H9 (cell line): Measurements from ENCODE around the gene AMELX. TPM values are rescaled to one million over a fixed set of nuclear protein-coding genes. Genes with fewer than 3 reads are reported as not detected.

Experiments
- DNase-seq: peaks from one replicate; pipeline ENCODE4 v3.0.0-alpha.2; 2017
- H2AFZ ChIP-seq: one replicate; pipeline ENCODE4 v1.6.1; 2013; ENCODE audit warnings: mild to moderate bottlenecking, low read length, control low read depth, moderate library complexity
- H2AK5ac ChIP-seq: 2 replicates; pipeline ENCODE4 v1.6.1; 2013; ENCODE audit warnings: low read length, control low read depth, mixed read lengths; ENCODE audit not compliant: insufficient read length
- H2BK120ac ChIP-seq: one replicate; pipeline ENCODE4 v1.6.1; 2013; ENCODE audit warnings: low read depth, mild to moderate bottlenecking, low read length, control low read depth, inconsistent platforms; ENCODE audit not compliant: poor library complexity, severe bottlenecking
- H2BK12ac ChIP-seq: 2 replicates; pipeline ENCODE4 v1.6.1; 2013; ENCODE audit warnings: low read length, control low read depth, mixed read lengths, low read depth; ENCODE audit not compliant: insufficient read length
- H2BK15ac ChIP-seq: 2 replicates; pipeline ENCODE4 v1.6.1; 2013; ENCODE audit warnings: low read depth, low read length, control low read depth
- H2BK20ac ChIP-seq: one replicate; pipeline ENCODE4 v1.6.1; 2013; ENCODE audit warnings: low read depth, mild to moderate bottlenecking, low read length, control low read depth, inconsistent platforms; ENCODE audit not compliant: poor library complexity, severe bottlenecking
- H2BK5ac ChIP-seq: 2 replicates; pipeline ENCODE4 v1.6.1; 2013; ENCODE audit warnings: low read length, control low read depth, mixed read lengths; ENCODE audit not compliant: insufficient read length
- H3K14ac ChIP-seq: 2 replicates; pipeline ENCODE4 v1.6.1; 2013; ENCODE audit warnings: low read length, control low read depth; ENCODE audit not compliant: insufficient read depth
- H3K18ac ChIP-seq: 2 replicates; pipeline ENCODE4 v1.6.1; 2013; ENCODE audit warnings: low read depth, mild to moderate bottlenecking, mixed read lengths, low read length, control low read depth; ENCODE audit not compliant: insufficient read length
- H3K23ac ChIP-seq: 2 replicates; pipeline ENCODE4 v1.6.1; 2013; ENCODE audit warnings: low read length, control low read depth, mixed read lengths, low read depth; ENCODE audit not compliant: insufficient read length
- H3K23me2 ChIP-seq: 2 replicates; pipeline ENCODE4 v1.6.1; 2013; ENCODE audit warnings: low read depth, mild to moderate bottlenecking, mixed read lengths, low read length, control low read depth; ENCODE audit not compliant: insufficient read length, poor library complexity, severe bottlenecking
- H3K27ac ChIP-seq: 2 replicates; pipeline ENCODE4 v1.5.1; 2013; ENCODE audit warnings: low read length, control low read depth, mixed read lengths, low read depth; ENCODE audit not compliant: insufficient read length
- H3K27me3 ChIP-seq: 2 replicates; pipeline ENCODE4 v1.6.1; 2013; ENCODE audit warnings: low read length, control low read depth, inconsistent platforms; ENCODE audit not compliant: insufficient read depth
- H3K4ac ChIP-seq: 2 replicates; pipeline ENCODE4 v1.6.1; 2013; ENCODE audit warnings: low read depth, mild to moderate bottlenecking, control low read depth, inconsistent platforms, low read length, moderate library complexity
- H3K4me1 ChIP-seq: 2 replicates; pipeline ENCODE4 v1.6.1; 2013; ENCODE audit warnings: low read length, control low read depth, inconsistent platforms; ENCODE audit not compliant: insufficient read depth
- H3K4me2 ChIP-seq: 2 replicates; pipeline ENCODE4 v1.6.1; 2013; ENCODE audit warnings: low read length, control low read depth, mixed read lengths; ENCODE audit not compliant: insufficient read length, insufficient read depth
- H3K56ac ChIP-seq: 2 replicates; pipeline ENCODE4 v1.6.1; 2013; ENCODE audit warnings: low read depth, mild to moderate bottlenecking, mixed read lengths, low read length, control low read depth; ENCODE audit not compliant: insufficient read length
- H3K79me1 ChIP-seq: 2 replicates; pipeline ENCODE4 v1.6.1; 2013; ENCODE audit warnings: low read depth, mild to moderate bottlenecking, moderate library complexity, low read length, control low read depth, inconsistent platforms; ENCODE audit not compliant: insufficient read depth, poor library complexity, severe bottlenecking
- H3K79me2 ChIP-seq: 2 replicates; pipeline ENCODE4 v1.6.1; 2013; ENCODE audit warnings: low read length, control low read depth, inconsistent platforms; ENCODE audit not compliant: insufficient read depth
- H3K9ac ChIP-seq: 2 replicates; pipeline ENCODE4 v1.6.1; 2013; ENCODE audit warnings: low read length, control low read depth, mixed read lengths; ENCODE audit not compliant: insufficient read length; ENCODE audit errors: extremely low read depth
- H3K9me3 ChIP-seq: one replicate; pipeline ENCODE4 v1.6.1; 2013; ENCODE audit warnings: low read depth, low read length, inconsistent platforms; ENCODE audit not compliant: control insufficient read depth
- H3T11ph ChIP-seq: one replicate; pipeline ENCODE4 v1.6.1; 2013; ENCODE audit warnings: mild to moderate bottlenecking, low read length, control low read depth, inconsistent platforms
- H4K20me1 ChIP-seq: one replicate; pipeline ENCODE4 v1.6.1; 2013; ENCODE audit not compliant: control insufficient read depth, insufficient read length, insufficient read depth
- H4K5ac ChIP-seq: 2 replicates; pipeline ENCODE4 v1.6.1; 2013; ENCODE audit warnings: low read depth, mild to moderate bottlenecking, mixed read lengths, low read length, control low read depth; ENCODE audit not compliant: insufficient read length
- H4K8ac ChIP-seq: replicated peaks from 2 replicates; pipeline ENCODE4 v1.6.1; 2013; ENCODE audit warnings: low read length, control low read depth, mixed read lengths, low read depth; ENCODE audit not compliant: insufficient read length
- H4K91ac ChIP-seq: 2 replicates; pipeline ENCODE4 v1.6.1; 2013; ENCODE audit warnings: low read depth, mild to moderate bottlenecking, moderate library complexity, mixed read lengths, low read length, control low read depth; ENCODE audit not compliant: insufficient read length
- H3K27ac Mint-ChIP-seq, 3 experiments: 2 replicates in 2 of 3; 3 replicates in 1 of 3; pipeline ENCODE4 v1.8.0; 2020 to 2021; ENCODE audit warnings: mixed read lengths in 3 of 3, mild to moderate bottlenecking in 1 of 3, moderate library complexity in 1 of 3
- H3K27me3 Mint-ChIP-seq: 2 replicates; pipeline ENCODE4 v1.8.0; 2021; ENCODE audit warnings: low read depth, mild to moderate bottlenecking, moderate library complexity, mixed read lengths
- H3K36me3 Mint-ChIP-seq, 3 experiments: 2 replicates in 2 of 3; 3 replicates in 1 of 3; pipeline ENCODE4 v1.8.0; 2020 to 2021; ENCODE audit warnings: low read depth in 3 of 3, mixed read lengths in 3 of 3; ENCODE audit not compliant: insufficient read depth in 1 of 3
- H3K4me1 Mint-ChIP-seq, 2 experiments: 2 replicates each; pipeline ENCODE4 v1.8.0; 2020; ENCODE audit warnings: mixed read lengths in 2 of 2
- H3K4me3 Mint-ChIP-seq, 2 experiments: 2 replicates in 1 of 2; 3 replicates in 1 of 2; pipeline ENCODE4 v1.8.0; 2020 to 2021; ENCODE audit warnings: mild to moderate bottlenecking in 2 of 2, mixed read lengths in 2 of 2, moderate library complexity in 1 of 2
- H3K9me3 Mint-ChIP-seq, 2 experiments: 2 replicates in 1 of 2; 3 replicates in 1 of 2; pipeline ENCODE4 v1.8.0; 2020; ENCODE audit warnings: mild to moderate bottlenecking in 2 of 2, mixed read lengths in 2 of 2, moderate library complexity in 1 of 2
- CTCF ChIP-seq: fragments of 200-600 bp; sonication (generic); conservative IDR thresholded peaks from 3 replicates; pipeline ENCODE4 v1.8.0; 2021; ENCODE audit warnings: antibody characterized with exemption, mild to moderate bottlenecking
- WGBS: extraction: QIAGEN DNeasy Blood & Tissue Kit; methylation state at CpG from one replicate; pipeline ENCODE4 v1.1.7; 2013; ENCODE audit warnings: missing lambda C conversion rate, low lambda C conversion rate, mixed read lengths; ENCODE audit not compliant: insufficient read length; ENCODE audit errors: extremely low coverage; 5-methylcytosine and 5-hydroxymethylcytosine counted together
- long read RNA-seq: library from polyadenylated mRNA; unstranded; transcript quantifications from one replicate; pipeline ENCODE4 v2.0.0, GENCODE V29; 2020
- total RNA-seq: library from RNA; stranded (reverse); gene quantifications from 2 replicates; pipeline ENCODE4 v1.2.1, GENCODE V29; 2021

Gene AMELX
- not detected in 2 replicates for total RNA-seq
- long read RNA-seq = 0 reads

GRCh38 chrX:11293113-11293512 lies at the start of gene AMELX:
TSS of gene AMELX (plus strand) at chrX:11293413. CDS start at chrX:11294789, 1,376 bp downstream.
- Histone ChIP-seq H3K79me2 (no peaks in the 10 kb centered on the region), H3K27ac (no peak within 1 kb of the TSS), H3K23me2 (no peaks in the 10 kb centered on the region), H2BK5ac (no peak within 1 kb of the TSS), H3K9me3 (no peaks in the 10 kb centered on the region), H4K91ac (no peak within 1 kb of the TSS), H2AK5ac (no peak within 1 kb of the TSS), H3T11ph (no peak within 1 kb of the TSS), H3K79me1 (no peaks in the 10 kb centered on the region), H3K4ac (no peak within 1 kb of the TSS), H3K56ac (no peak within 1 kb of the TSS), H2BK15ac (no peak within 1 kb of the TSS), H3K18ac (no peak within 1 kb of the TSS), H3K9ac (no peak within 1 kb of the TSS), H4K5ac (no peak within 1 kb of the TSS), H3K4me1 (no peaks in the 10 kb centered on the region), H2AFZ (no peak within 1 kb of the TSS), H3K14ac (no peak within 1 kb of the TSS), H4K20me1 (no peaks in the 10 kb centered on the region), H4K8ac (no peak within 1 kb of the TSS), H2BK12ac (no peak within 1 kb of the TSS), H3K27me3 (no peaks in the 10 kb centered on the region), H2BK120ac (no peak within 1 kb of the TSS), H3K4me2 (no peak within 1 kb of the TSS), H3K23ac (no peak within 1 kb of the TSS), H2BK20ac (no peak within 1 kb of the TSS)
- H3K27me3 Mint-ChIP-seq = no peaks in the 10 kb centered on the region; the same call in 1 of the 2 replicates
- no peak within 1 kb of the TSS for H3K27ac Mint-ChIP-seq
- no peak for TF ChIP-seq CTCF
- peaks cover 56 to 59% of the 10 kb centered on the region in 2 experiments for H3K9me3 Mint-ChIP-seq
- H3K4me1 Mint-ChIP-seq = peaks cover 4 to 6% of the 10 kb centered on the region in 2 experiments; a peak in 3 of 4 replicates
- no peak within 1 kb of the TSS for H3K4me3 Mint-ChIP-seq
- no peak for DNase-seq
- WGBS = no CpG with 5 or more reads among the region's 2 CpGs
- H3K36me3 Mint-ChIP-seq = no peaks in the 10 kb centered on the region; a peak in 2 of 7 replicates
